ENCODE measurements around the gene BMAL1. TPM values are rescaled to one million over a fixed set of nuclear protein-coding genes. Genes with fewer than 3 reads are reported as not detected.
"Not testable (repeated sequence)": the region's sequence is repeated elsewhere in the genome, so short reads cannot be mapped to it uniquely, and the experiment has no call there.

BMAL1 gene
- total RNA-seq, 1 experiment from 2014 or later = 6.2 TPM

DNA sequence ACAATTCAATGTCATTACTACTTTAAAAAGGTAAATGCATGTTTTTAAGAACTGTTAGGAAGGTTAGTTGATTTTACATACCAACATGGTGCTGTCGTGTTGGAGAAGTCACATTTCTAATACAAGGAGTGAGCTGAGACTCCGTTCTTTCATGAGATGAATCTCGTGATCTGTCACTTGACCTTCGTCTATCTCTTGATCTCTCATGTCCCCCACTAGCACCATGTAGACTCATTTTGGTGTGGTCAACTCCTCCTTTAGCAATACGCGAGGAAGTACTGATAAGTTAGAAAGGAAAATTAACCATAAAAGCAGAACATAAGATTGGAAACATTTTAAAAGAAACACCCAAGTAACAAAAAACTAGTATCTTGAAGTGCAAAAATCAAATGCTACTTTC, 144.0 kb downstream of the BMAL1 start:
- in situ Hi-C loops (cut with HindIII; ENCODE audit: low sequenced_read_pairs) = no loop called here
- no peak for DNase-seq (ENCODE audit: low spot score)

DNA sequence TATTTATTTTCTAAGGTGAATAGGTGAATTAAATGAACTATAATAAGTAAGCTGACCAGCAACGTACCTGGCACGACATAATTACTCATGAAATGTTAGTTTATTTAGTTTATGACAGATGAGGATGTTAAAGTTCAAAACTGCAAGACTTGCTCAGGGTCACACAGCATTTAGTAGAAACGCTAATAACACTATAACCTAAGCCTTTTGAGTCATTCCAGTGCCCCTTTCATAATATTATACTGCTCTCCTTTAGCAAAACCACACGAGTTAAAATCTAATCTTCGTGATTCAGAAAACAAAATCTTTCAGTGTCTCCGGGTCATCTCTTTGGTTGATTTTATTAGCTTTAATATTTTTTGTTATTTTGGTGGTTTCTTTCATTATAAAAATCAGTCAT, 145.8 kb downstream of the BMAL1 start:
- no peak for DNase-seq (ENCODE audit: low spot score)
- in situ Hi-C loops (cut with HindIII; ENCODE audit: low sequenced_read_pairs) = no loop called here

DNA sequence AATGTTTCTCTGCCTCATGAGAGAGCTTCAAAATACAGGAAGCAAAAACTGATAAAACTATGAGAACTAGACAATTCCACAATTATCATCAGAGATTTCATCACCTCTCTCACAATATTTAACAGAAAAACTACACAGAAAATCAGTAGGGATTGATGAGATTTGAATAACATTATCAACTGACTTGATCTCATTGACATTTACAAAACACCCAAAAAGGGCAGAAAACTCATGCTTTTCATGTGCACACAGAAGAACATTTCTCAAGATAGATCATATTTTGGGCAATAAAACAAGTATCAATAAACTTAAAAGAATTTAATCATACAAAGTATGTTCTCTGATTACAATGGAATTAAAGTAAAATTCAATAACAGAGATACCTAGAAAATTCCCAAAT, 149.8 kb downstream of the BMAL1 start:
- in situ Hi-C loops (cut with HindIII; ENCODE audit: low sequenced_read_pairs) = no loop called here
- no peak for DNase-seq (ENCODE audit: low spot score)

DNA sequence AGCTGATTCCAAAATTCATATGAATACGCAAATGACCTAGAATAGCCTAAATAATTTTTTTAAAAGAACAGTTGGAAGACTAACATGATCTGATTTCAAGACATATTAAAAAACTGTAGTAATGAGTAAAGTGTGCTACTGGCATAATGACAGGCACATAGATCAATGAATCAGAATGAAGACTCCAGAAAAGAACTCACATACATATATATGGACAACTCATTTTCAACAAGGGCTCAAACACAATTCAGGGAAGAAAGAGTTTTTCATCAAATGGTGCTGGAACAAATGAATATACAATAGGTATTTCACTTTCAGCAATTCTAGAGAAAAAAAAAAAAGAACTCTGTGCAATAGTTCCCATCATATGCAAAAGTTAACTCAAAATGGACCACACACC, 151.7 kb downstream of the BMAL1 start:
- DNase-seq (ENCODE audit: low spot score) = no peak
- in situ Hi-C loops (cut with HindIII; ENCODE audit: low sequenced_read_pairs) = no loop called here

DNA sequence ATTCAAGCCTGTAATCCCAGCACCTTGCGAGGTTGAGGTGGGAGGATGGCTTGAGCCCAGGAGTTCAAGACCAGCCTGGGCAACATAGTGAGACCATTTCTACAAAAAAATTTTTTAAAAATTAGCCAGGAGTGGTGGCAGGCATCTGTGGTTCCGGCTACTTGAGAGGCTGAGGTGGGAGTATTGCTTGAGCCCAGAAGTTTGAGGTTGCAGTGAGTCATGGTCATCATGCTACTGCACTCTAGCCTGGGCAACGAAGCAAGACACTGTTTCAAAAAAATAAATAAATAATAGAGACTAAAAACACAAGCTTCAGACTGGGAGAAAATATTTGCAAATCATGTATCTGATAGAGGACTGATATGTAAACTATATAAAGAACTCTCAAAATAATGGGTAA, 152.2 kb downstream of the BMAL1 start:
- no peak for DNase-seq (ENCODE audit: low spot score)
- in situ Hi-C loops (cut with HindIII; ENCODE audit: low sequenced_read_pairs) = no loop called here

DNA sequence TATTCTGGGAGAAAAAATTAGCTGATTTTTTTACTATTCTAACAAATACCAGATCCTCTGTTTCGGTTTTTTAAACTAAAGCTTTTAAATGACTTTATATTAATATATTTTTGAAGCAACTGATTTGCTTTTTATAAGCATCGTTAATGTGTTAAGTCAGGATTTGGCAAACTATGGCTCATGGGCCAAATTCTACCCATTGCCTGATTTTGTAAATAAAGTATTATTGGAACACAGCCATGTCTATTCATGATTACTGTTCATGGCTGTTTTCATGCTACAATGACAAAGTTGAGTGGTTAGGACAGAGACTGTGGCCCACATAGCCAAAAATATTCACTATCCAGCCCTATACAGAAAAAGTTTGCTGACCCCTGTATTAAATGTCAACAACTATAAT, 155.8 kb downstream of the BMAL1 start:
- DNase-seq (ENCODE audit: low spot score) = no peak
- in situ Hi-C loops (cut with HindIII; ENCODE audit: low sequenced_read_pairs) = no loop called here

DNA sequence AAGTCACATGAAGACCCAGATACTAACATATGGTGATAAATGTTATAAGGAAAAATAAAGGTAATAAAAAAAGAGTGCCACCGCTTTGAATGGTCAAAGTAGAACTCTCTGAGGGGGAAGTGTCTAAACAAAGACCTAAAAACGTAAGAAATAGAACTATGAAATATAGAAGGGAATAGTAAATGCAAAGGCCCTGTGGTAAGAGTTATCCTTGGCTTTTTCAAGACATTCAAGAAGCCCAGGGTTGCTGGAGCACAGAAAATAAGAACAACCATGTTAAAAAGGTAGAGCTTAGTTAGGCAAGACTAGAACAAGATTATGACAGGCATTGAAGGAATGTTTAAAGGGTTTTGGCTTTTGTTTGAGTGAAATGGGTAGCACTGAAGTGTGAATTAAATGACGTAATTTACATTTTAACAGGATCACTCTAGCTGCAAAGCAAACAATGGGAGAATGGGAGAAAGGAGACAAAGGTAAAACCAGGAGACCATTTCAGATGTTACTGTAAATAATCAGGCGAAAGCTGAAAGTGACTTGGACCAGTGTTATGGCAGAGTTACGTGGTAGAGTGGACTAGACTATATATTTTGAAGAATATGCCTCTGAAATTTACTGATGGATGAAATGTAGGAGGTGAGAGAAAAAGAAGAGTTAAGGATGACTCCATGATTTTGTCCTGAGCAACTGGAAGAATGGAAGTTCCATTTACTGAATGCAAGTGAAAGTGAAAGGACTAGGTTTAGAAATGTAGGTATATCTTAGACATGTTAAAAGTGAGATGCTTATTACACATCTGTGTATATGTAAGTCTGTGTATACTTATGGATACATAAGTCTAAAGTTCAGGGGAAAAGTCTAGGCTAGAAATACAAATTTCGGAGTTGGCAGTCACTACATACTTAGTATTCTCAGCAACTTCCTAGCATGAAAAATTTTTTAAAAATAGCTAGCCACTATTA, 156.9 kb downstream of the BMAL1 start:
- no peak for DNase-seq (ENCODE audit: low spot score)
- in situ Hi-C loops (cut with HindIII; ENCODE audit: low sequenced_read_pairs) = no loop called here

DNA sequence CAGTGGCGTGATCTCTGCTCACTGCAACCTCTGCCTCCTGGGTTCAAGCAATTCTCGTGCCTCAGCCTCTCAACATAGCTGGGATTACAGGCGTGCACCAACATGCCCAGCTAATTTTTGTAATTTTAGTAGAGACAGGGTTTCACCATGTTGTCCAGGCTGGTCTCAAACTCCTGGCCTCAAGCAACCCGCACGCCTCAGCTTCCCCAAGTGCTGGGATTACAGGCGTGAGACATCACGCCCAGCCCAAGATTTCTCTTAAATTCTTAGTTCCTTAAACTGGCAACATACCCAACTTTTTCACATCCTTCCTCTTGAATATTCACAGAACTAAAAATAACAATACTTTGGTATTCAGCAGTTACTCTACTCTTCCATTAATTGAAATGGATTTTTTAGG, 159.2 kb downstream of the BMAL1 start:
- in situ Hi-C loops (cut with HindIII; ENCODE audit: low sequenced_read_pairs); DNase-seq (ENCODE audit: low spot score): not testable (repeated sequence)

Other genes with a start within 250 kb of the BMAL1 start
- gene BTBD10, start 185.4 kb downstream of the BMAL1 start, total RNA-seq (2014; rRNA removed; shearing (Covaris generic)) = 22.3 and 40.3 TPM in 2 replicates
- not detected in 2 replicates for gene PTH, start 218.2 kb downstream of the BMAL1 start, total RNA-seq (2014; rRNA removed; shearing (Covaris generic))

Data from G401 (cell line).